H1 (cell line): Measurements from ENCODE around the gene NFXL1. TPM values are rescaled to one million over a fixed set of nuclear protein-coding genes. Genes with fewer than 3 reads are reported as not detected.

Experiments
- CTCF ChIA-PET: fragments of 300-600 bp; sonication (Branson Sonifier 250); formaldehyde crosslinking; loops from one replicate; lab custom pipeline; 2021; ENCODE audit not compliant: partially characterized antibody; lab: Charles Lee
- POLR2A ChIA-PET: fragments of 300-600 bp; sonication (Branson Sonifier 250); formaldehyde crosslinking; loops from one replicate; lab custom pipeline; 2021; ENCODE audit warnings: inconsistent platforms; ENCODE audit not compliant: partially characterized antibody; lab: Charles Lee
- DNase-seq, 2 experiments: peaks; one replicate each; pipeline versions ENCODE4 v3.0.0 to v3.0.0-alpha.2; 2010 to 2022; ENCODE audit warnings: low spot score in 2 of 2, low read depth in 1 of 2, mixed read lengths in 1 of 2
- FAIRE-seq: peaks from 2 replicates; lab custom pipeline; 2011; peaks lifted over from hg19 to GRCh38; lab: Jason Lieb, UNC
- H2AFZ ChIP-seq: 2 replicates; pipeline ENCODE4 v1.8.1; 2012; ENCODE audit warnings: low read length, inconsistent platforms
- H2AK5ac ChIP-seq: 2 replicates; pipeline ENCODE4 v1.6.1; 2013; ENCODE audit warnings: low read depth, low read length
- H2BK120ac ChIP-seq: replicated peaks from 2 replicates; pipeline ENCODE3; 2013; ENCODE audit warnings: low read depth, low read length, inconsistent platforms
- H2BK12ac ChIP-seq: 2 replicates; pipeline ENCODE4 v1.6.1; 2013; ENCODE audit warnings: low read depth, low read length
- H2BK15ac ChIP-seq: 2 replicates; pipeline ENCODE4 v1.6.1; 2013; ENCODE audit warnings: low read length
- H2BK20ac ChIP-seq: 2 replicates; pipeline ENCODE4 v1.6.1; 2013; ENCODE audit warnings: low read length
- H2BK5ac ChIP-seq: 2 replicates; pipeline ENCODE4 v1.6.1; 2013; ENCODE audit warnings: low read depth, low read length
- H3K14ac ChIP-seq: 2 replicates; pipeline ENCODE4 v1.6.1; 2013; ENCODE audit warnings: inconsistent platforms; ENCODE audit not compliant: insufficient read length
- H3K18ac ChIP-seq: 2 replicates; pipeline ENCODE4 v1.6.1; 2013; ENCODE audit warnings: low read length; ENCODE audit errors: extremely low read depth
- H3K23ac ChIP-seq: 2 replicates; pipeline ENCODE4 v1.6.1; 2013; ENCODE audit warnings: inconsistent platforms; ENCODE audit not compliant: insufficient read length
- H3K23me2 ChIP-seq: 2 replicates; pipeline ENCODE4 v1.6.1; 2013; ENCODE audit warnings: low read depth, low read length
- H3K27ac ChIP-seq: 2 replicates; pipeline ENCODE4 v1.6.1; 2011; ENCODE audit warnings: low read depth, low read length, inconsistent platforms
- H3K27me3 ChIP-seq, 4 experiments: replicated peaks in 1 of 4; 1 replicate in 1 of 4; 2 replicates in 3 of 4; pipeline versions ENCODE4 v1.6.1 to v1.8.1; 2011 to 2013; ENCODE audit warnings: low read length in 3 of 4, mild to moderate bottlenecking in 3 of 4, inconsistent platforms in 2 of 4, mixed read lengths in 2 of 4, moderate library complexity in 1 of 4; ENCODE audit not compliant: control insufficient read depth in 3 of 4, insufficient read depth in 3 of 4; ENCODE audit errors: extremely low read depth in 1 of 4
- H3K36me3 ChIP-seq, 4 experiments: 2 replicates each; pipeline versions ENCODE4 v1.6.1 to v1.8.1; 2011 to 2013; ENCODE audit warnings: mild to moderate bottlenecking in 4 of 4, low read length in 3 of 4, moderate library complexity in 2 of 4, control low read depth in 1 of 4, inconsistent platforms in 1 of 4; ENCODE audit not compliant: insufficient read depth in 4 of 4, control insufficient read depth in 2 of 4
- H3K4ac ChIP-seq: replicated peaks from 2 replicates; pipeline ENCODE3; 2013; ENCODE audit warnings: low read length, low read depth, mixed read lengths, inconsistent platforms; ENCODE audit not compliant: insufficient read length
- H3K4me1 ChIP-seq, 4 experiments: replicated peaks in 1 of 4; 1 replicate in 1 of 4; 2 replicates in 3 of 4; pipeline versions ENCODE4 v1.6.1 to v1.8.1; 2011 to 2013; ENCODE audit warnings: low read length in 3 of 4, inconsistent platforms in 2 of 4, mixed read lengths in 1 of 4; ENCODE audit not compliant: insufficient read depth in 4 of 4, control insufficient read depth in 3 of 4
- H3K4me2 ChIP-seq, 2 experiments: 2 replicates each; pipeline versions ENCODE4 v1.6.1 to v1.8.1; 2011 to 2013; ENCODE audit warnings: low read depth in 2 of 2, low read length in 2 of 2, control low read depth in 1 of 2, inconsistent platforms in 1 of 2, mild to moderate bottlenecking in 1 of 2; ENCODE audit not compliant: insufficient read depth in 1 of 2
- H3K4me3 ChIP-seq, 4 experiments: fragments of 200-600, 300-600 bp in 1 of 4; sonication (generic), shearing (Covaris generic), sonication (Bioruptor Twin) in 1 of 4; 2 replicates each; pipeline versions ENCODE4 v1.5.1 to v1.8.1; 2011 to 2016; ENCODE audit warnings: low read length in 4 of 4, low read depth in 3 of 4, control low read depth in 2 of 4, inconsistent platforms in 2 of 4, mild to moderate bottlenecking in 2 of 4, mixed read lengths in 1 of 4, moderate library complexity in 1 of 4; ENCODE audit not compliant: insufficient read depth in 2 of 4; ENCODE audit errors: extremely low read depth in 1 of 4
- H3K56ac ChIP-seq: replicated peaks from 2 replicates; pipeline ENCODE3; 2013; ENCODE audit warnings: low read depth, mild to moderate bottlenecking, mixed read lengths, low read length, inconsistent platforms; ENCODE audit not compliant: insufficient read length
- H3K79me1 ChIP-seq: 2 replicates; pipeline ENCODE4 v1.6.1; 2013; ENCODE audit warnings: low read depth, low read length, control low read depth
- H3K79me2 ChIP-seq, 2 experiments: 2 replicates each; pipeline versions ENCODE4 v1.6.1 to v1.8.1; 2012 to 2013; ENCODE audit warnings: low read length in 2 of 2, mild to moderate bottlenecking in 2 of 2, inconsistent platforms in 1 of 2; ENCODE audit not compliant: insufficient read depth in 2 of 2, control insufficient read depth in 1 of 2
- H3K9ac ChIP-seq, 4 experiments: replicated peaks in 1 of 4; 1 replicate in 1 of 4; 2 replicates in 3 of 4; pipeline versions ENCODE4 v1.6.1 to v1.8.1; 2011 to 2013; ENCODE audit warnings: low read depth in 3 of 4, low read length in 3 of 4, control low read depth in 2 of 4, mild to moderate bottlenecking in 2 of 4, moderate library complexity in 2 of 4, inconsistent platforms in 1 of 4; ENCODE audit errors: extremely low read depth in 1 of 4
- H3K9me3 ChIP-seq, 2 experiments: 2 replicates each; pipeline versions ENCODE4 v1.6.1 to v1.8.1; 2012 to 2013; ENCODE audit warnings: mild to moderate bottlenecking in 2 of 2, moderate library complexity in 2 of 2, control low read depth in 1 of 2, inconsistent platforms in 1 of 2, low read depth in 1 of 2, low read length in 1 of 2, mixed read lengths in 1 of 2; ENCODE audit not compliant: insufficient read depth in 2 of 2
- H4K20me1 ChIP-seq, 2 experiments: replicated peaks in 1 of 2; 2 replicates each; pipeline versions ENCODE3 to v1.8.1; 2011 to 2013; ENCODE audit warnings: inconsistent platforms in 2 of 2, low read length in 2 of 2, mild to moderate bottlenecking in 1 of 2; ENCODE audit not compliant: insufficient read depth in 2 of 2, control insufficient read depth in 1 of 2
- H4K5ac ChIP-seq: 2 replicates; pipeline ENCODE4 v1.6.1; 2013; ENCODE audit warnings: low read length, low read depth, mixed read lengths, inconsistent platforms; ENCODE audit not compliant: insufficient read length
- H4K8ac ChIP-seq: 2 replicates; pipeline ENCODE4 v1.8.0; 2013; ENCODE audit warnings: mild to moderate bottlenecking, moderate library complexity, low read length, inconsistent platforms; ENCODE audit not compliant: insufficient read depth; ENCODE audit errors: extremely low read depth
- H4K91ac ChIP-seq: replicated peaks from 2 replicates; pipeline ENCODE3; 2013; ENCODE audit warnings: low read length, mixed read lengths, inconsistent platforms; ENCODE audit not compliant: insufficient read length
- CBX8 ChIP-seq: fragments of 300-800, 300-1000 bp; sonication (generic); IDR thresholded peaks from 2 replicates; pipeline ENCODE4 v1.7.1; 2016; ENCODE audit warnings: low read depth, low read length, borderline replicate concordance
- FOSL1 ChIP-seq: IDR thresholded peaks from 2 replicates; pipeline ENCODE4 v1.6.1; 2011; ENCODE audit warnings: mild to moderate bottlenecking, low read depth, low read length, moderate library complexity; ENCODE audit not compliant: insufficient read depth
- JUN ChIP-seq: IDR thresholded peaks from 2 replicates; pipeline ENCODE4 v1.6.1; 2011; ENCODE audit warnings: low read depth, mild to moderate bottlenecking, improper control_type of control experiment, low read length
- MAFK ChIP-seq: IDR thresholded peaks from 2 replicates; pipeline ENCODE4 v1.6.1; 2012; ENCODE audit warnings: low read depth, mild to moderate bottlenecking, improper control_type of control experiment, low read length
- NRF1 ChIP-seq: IDR thresholded peaks from 2 replicates; pipeline ENCODE4 v1.6.1; 2011; ENCODE audit warnings: mild to moderate bottlenecking, low read depth, low read length, improper control_type of control experiment
- POU5F1 ChIP-seq: IDR thresholded peaks from 2 replicates; pipeline ENCODE4 v1.6.1; 2011; ENCODE audit warnings: low read depth, mild to moderate bottlenecking, low read length, moderate library complexity
- RFX5 ChIP-seq: IDR thresholded peaks from 2 replicates; pipeline ENCODE4 v1.6.1; 2011; ENCODE audit warnings: low read depth, low read length, improper control_type of control experiment, borderline replicate concordance
- RXRA ChIP-seq: IDR thresholded peaks from 2 replicates; pipeline ENCODE4 v1.6.1; 2011; ENCODE audit warnings: low read depth, mild to moderate bottlenecking, low read length, moderate library complexity; ENCODE audit not compliant: insufficient read depth
- SAP30 ChIP-seq: fragments of 300-600 bp; sonication (generic); IDR thresholded peaks from 2 replicates; pipeline ENCODE4 v1.7.1; 2012; ENCODE audit warnings: low read length, moderate library complexity, mild to moderate bottlenecking, inconsistent platforms; ENCODE audit not compliant: insufficient read depth, insufficient replicate concordance
- WGBS, 2 experiments: shearing (Covaris generic) in 1 of 2; methylation state at CpG; one replicate each; pipeline versions ENCODE4 v1.1.6 to v1.1.7; 2013 to 2015; ENCODE audit warnings: low lambda C conversion rate in 2 of 2, mixed read lengths in 2 of 2, inconsistent platforms in 1 of 2, low coverage in 1 of 2, missing lambda C conversion rate in 1 of 2; ENCODE audit not compliant: insufficient replicate concordance in 2 of 2, insufficient coverage in 1 of 2, insufficient read length in 1 of 2; ENCODE audit errors: extremely low coverage in 1 of 2, missing lambda C conversion rate in 1 of 2; 5-methylcytosine and 5-hydroxymethylcytosine counted together
- polyA plus RNA-seq, 7 experiments: library from polyadenylated mRNA; depleted of rRNA in 3 of 7; stranded (reverse) in 5 of 7; unstranded in 2 of 7; fragments of >200 nt in 5 of 7; fragments of 200-250 nt in 2 of 7; gene quantifications; 1 replicate in 5 of 7; 2 replicates in 1 of 7; 4 replicates in 1 of 7; pipeline versions ENCODE4 v1.2.1 to v1.2.3, GENCODE V29; 2011 to 2013; ENCODE audit warnings: missing spikeins in 2 of 7, mixed read lengths in 2 of 7
- total RNA-seq: library from RNA; stranded (reverse); fragmentation: NEBNext Ultra II Directional; extraction: Animal tissue kit (Norgen Biotek cat#: 25700); gene quantifications from 2 replicates; pipeline ENCODE4 v1.2.1, GENCODE V29; 2021
- TF ChIP-seq, protein P1 (sequence below): IDR thresholded peaks from 2 replicates; pipeline ENCODE4 v1.6.1; 2011; ENCODE audit warnings: low read depth, mild to moderate bottlenecking, low read length; ENCODE audit not compliant: insufficient read depth
- TF ChIP-seq, protein P2 (sequence below): IDR thresholded peaks from 2 replicates; pipeline ENCODE4 v1.6.1; 2012; ENCODE audit warnings: inconsistent platforms

The NFXL1 gene
- total and polyA plus RNA-seq, 2 of the 8 experiments (the other 6 are each of a cell fraction or from before 2014, with no cell fraction given), result 10.0 to 29.5 TPM

DNA sequence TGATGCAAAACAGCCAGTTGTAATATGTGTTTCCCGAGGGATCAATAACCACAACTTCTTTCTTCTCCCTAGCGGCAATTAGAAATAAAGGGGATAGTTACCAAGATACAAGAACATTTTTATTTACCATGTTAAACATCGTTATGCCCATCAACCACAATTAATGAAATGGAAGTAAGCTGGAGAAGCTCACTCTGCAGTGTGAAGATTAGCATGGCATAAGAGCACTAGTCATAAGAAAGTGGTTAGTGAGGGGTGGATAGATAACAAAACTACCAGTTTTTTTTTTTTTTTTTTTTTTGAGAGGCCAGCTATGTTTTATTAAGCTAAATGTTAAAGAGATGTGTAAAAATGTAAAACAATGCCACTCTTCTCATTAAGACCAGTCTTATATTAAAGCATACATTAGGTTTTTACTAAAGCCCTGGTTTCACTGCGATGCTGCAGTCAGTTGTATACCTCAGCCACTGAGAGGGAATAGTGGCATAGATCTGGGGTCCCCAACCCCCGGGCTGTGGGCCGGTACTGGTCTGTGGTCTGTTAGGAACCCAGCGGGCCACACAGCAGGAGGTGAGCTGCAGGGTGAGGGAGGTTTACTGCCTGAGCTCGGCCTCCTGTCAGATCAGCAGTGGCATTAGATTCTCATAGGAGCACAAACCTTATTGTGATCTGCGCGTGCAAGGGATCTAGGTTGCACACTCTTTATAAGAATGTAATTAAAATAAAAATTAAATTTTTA, 27.9 kb upstream of the NFXL1 start:
- H2BK20ac ChIP-seq, result no peak overlapping the region
- no peak overlapping the region for H4K8ac ChIP-seq
- no peaks in the 10 kb centered on the region for H4K20me1 ChIP-seq
- no peak overlapping the region for H2AFZ ChIP-seq
- no peak overlapping the region for H3K56ac ChIP-seq
- H3K36me3 ChIP-seq, result no peaks in the 10 kb centered on the region
- FAIRE-seq (no peak), DNase-seq (no peak)
- H2BK15ac ChIP-seq, result no peak overlapping the region
- no peaks in the 10 kb centered on the region for H3K9me3 ChIP-seq
- H3K14ac ChIP-seq, result no peak overlapping the region
- H3K27me3 ChIP-seq, result no peaks in the 10 kb centered on the region
- no peaks in the 10 kb centered on the region for H3K79me2 ChIP-seq
- WGBS, 2 experiments, result 75% methylated on average over 10 of the region's 10 CpGs; no CpG with 5 or more reads in 1 of the 2 experiments
- H3K18ac ChIP-seq, result no peak overlapping the region
- H2BK5ac ChIP-seq, result no peak overlapping the region
- H4K5ac ChIP-seq, result no peak overlapping the region
- ChIA-PET POLR2A (no interaction called here), CTCF (interaction anchor here (0.8 kb wide), 1 partner anchor 15 kb away, joined by 3 read pairs; no protein-coding TSS in a partner anchor)
- no peak overlapping the region for H3K4me2 ChIP-seq
- no peak overlapping the region for H2AK5ac ChIP-seq
- H3K4me1 ChIP-seq, result peaks cover 0 to 4% (median 1%) of the 10 kb centered on the region in 4 experiments; a peak in 2 of 7 replicates
- no peaks in the 10 kb centered on the region for H3K23me2 ChIP-seq
- H2BK120ac ChIP-seq, result no peak overlapping the region
- no peak overlapping the region for H3K27ac ChIP-seq
- no peak overlapping the region for H3K4me3 ChIP-seq
- no peak overlapping the region for H3K9ac ChIP-seq
- no peak overlapping the region for H3K23ac ChIP-seq
- no peak overlapping the region for H4K91ac ChIP-seq
- no peak overlapping the region for H3K4ac ChIP-seq
- H3K79me1 ChIP-seq, result no peaks in the 10 kb centered on the region
- H2BK12ac ChIP-seq, result no peak overlapping the region
- TF ChIP-seq, protein P1, sequence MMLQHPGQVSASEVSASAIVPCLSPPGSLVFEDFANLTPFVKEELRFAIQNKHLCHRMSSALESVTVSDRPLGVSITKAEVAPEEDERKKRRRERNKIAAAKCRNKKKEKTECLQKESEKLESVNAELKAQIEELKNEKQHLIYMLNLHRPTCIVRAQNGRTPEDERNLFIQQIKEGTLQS, result no peak
- TF ChIP-seq SAP30, result no peak
- TF ChIP-seq RXRA, result no peak
- no peak for TF ChIP-seq POU5F1
- TF ChIP-seq MAFK, result no peak
- TF ChIP-seq NRF1, result no peak
- TF ChIP-seq FOSL1, result no peak
- TF ChIP-seq CBX8, result no peak
- TF ChIP-seq, protein P2, sequence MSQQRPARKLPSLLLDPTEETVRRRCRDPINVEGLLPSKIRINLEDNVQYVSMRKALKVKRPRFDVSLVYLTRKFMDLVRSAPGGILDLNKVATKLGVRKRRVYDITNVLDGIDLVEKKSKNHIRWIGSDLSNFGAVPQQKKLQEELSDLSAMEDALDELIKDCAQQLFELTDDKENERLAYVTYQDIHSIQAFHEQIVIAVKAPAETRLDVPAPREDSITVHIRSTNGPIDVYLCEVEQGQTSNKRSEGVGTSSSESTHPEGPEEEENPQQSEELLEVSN, result no peak
- TF ChIP-seq RFX5, result no peak
- no peak for TF ChIP-seq JUN
